Neural progenitor cell (in vitro differentiated cells): ENCODE results near the gene PRXL2A.

Experiments used
- CTCF ChIP-seq: fragments of 200-600 bp; sonication (generic); IDR thresholded peaks from 2 replicates; pipeline ENCODE4 v1.5.1; 2017; ENCODE audit warnings: antibody characterized with exemption, mild to moderate bottlenecking
- EZH2 ChIP-seq: fragments of 200-600 bp; sonication (generic); IDR thresholded peaks from 2 replicates; pipeline ENCODE4 v1.6.1; 2017; ENCODE audit warnings: antibody characterized with exemption, mild to moderate bottlenecking, moderate library complexity

- TF ChIP-seq CTCF, result no peak
- no peak for TF ChIP-seq EZH2
These were observed 1.8 kb downstream of the PRXL2A start for GRCh38 chr10:80410122-80410521.
